RWPE2 (cell line): ENCODE results near the gene ST6GALNAC5.

Experiments used
- ATAC-seq: fragments of 200-7000 bp; cut with Tn5 transposase; 3 replicates; pipeline ENCODE4 v1.9.1; 2021; ENCODE audit warnings: low read depth
- DNase-seq: peaks from one replicate; pipeline ENCODE4 v3.0.0-alpha.2; 2020; ENCODE audit warnings: low spot score
- H3K27ac ChIP-seq: fragments of 450-650 bp; 2 replicates; pipeline ENCODE4 v1.5.1; 2017; ENCODE audit warnings: mild to moderate bottlenecking; ENCODE audit not compliant: poor library complexity, severe bottlenecking
- H3K27me3 ChIP-seq: fragments of 250-450 bp; sonication (Bioruptor Pico); 2 replicates; pipeline ENCODE4 v1.5.1; 2021; ENCODE audit warnings: mild to moderate bottlenecking, moderate library complexity; ENCODE audit not compliant: insufficient read depth, poor library complexity, severe bottlenecking
- H3K36me3 ChIP-seq: fragments of 250-450 bp; sonication (Bioruptor Pico); 2 replicates; pipeline ENCODE4 v1.5.1; 2020; ENCODE audit warnings: low read depth, mild to moderate bottlenecking, moderate library complexity
- H3K4me1 ChIP-seq: fragments of 250-450 bp; sonication (Bioruptor Pico); 2 replicates; pipeline ENCODE4 v1.5.1; 2021; ENCODE audit warnings: mild to moderate bottlenecking, moderate library complexity; ENCODE audit not compliant: insufficient read depth, poor library complexity, severe bottlenecking
- H3K4me3 ChIP-seq: fragments of 250-450 bp; sonication (Bioruptor Pico); 2 replicates; pipeline ENCODE4 v1.5.1; 2021; ENCODE audit warnings: mild to moderate bottlenecking, moderate library complexity; ENCODE audit not compliant: severe bottlenecking
- H3K9me3 ChIP-seq: fragments of 250-450 bp; sonication (Bioruptor Pico); 2 replicates; pipeline ENCODE4 v1.5.1; 2021; ENCODE audit warnings: mild to moderate bottlenecking, moderate library complexity; ENCODE audit not compliant: severe bottlenecking
- CTCF ChIP-seq: fragments of 450-650 bp; IDR thresholded peaks from one replicate; pipeline ENCODE4 v1.5.1; 2017; ENCODE audit warnings: mild to moderate bottlenecking, moderate library complexity; ENCODE audit not compliant: poor library complexity, severe bottlenecking

Gene ST6GALNAC5

GRCh38 chr1:77044133-77044849 is 177.0 kb downstream of the ST6GALNAC5 start:
- no peak for TF ChIP-seq CTCF
- DNase-seq, result no peak
- Histone ChIP-seq H3K9me3 (no peaks in the 10 kb centered on the region), H3K36me3 (no peaks in the 10 kb centered on the region), H3K27ac (no peak overlapping the region), H3K4me1 (peaks cover 12% of the 10 kb centered on the region), H3K4me3 (no peak overlapping the region), H3K27me3 (no peaks in the 10 kb centered on the region)
- peak; percentile 75 for ATAC-seq

GRCh38 chr1:77047575-77047974 is 180.3 kb downstream of the ST6GALNAC5 start:
- Histone ChIP-seq H3K9me3 (no peaks in the 10 kb centered on the region), H3K36me3 (no peaks in the 10 kb centered on the region; the same call in 1 of the 2 replicates), H3K4me1 (no peaks in the 10 kb centered on the region), H3K27me3 (no peaks in the 10 kb centered on the region), H3K27ac (no peak overlapping the region), H3K4me3 (no peak overlapping the region)
- no peak for DNase-seq
- no peak for TF ChIP-seq CTCF
- ATAC-seq, result no peak

GRCh38 chr1:77047978-77048614 is 180.8 kb downstream of the ST6GALNAC5 start:
- Histone ChIP-seq H3K36me3 (no peaks in the 10 kb centered on the region; the same call in 1 of the 2 replicates), H3K4me3 (no peak overlapping the region), H3K27ac (no peak overlapping the region), H3K27me3 (no peaks in the 10 kb centered on the region), H3K9me3 (no peaks in the 10 kb centered on the region), H3K4me1 (no peaks in the 10 kb centered on the region)
- no peak for TF ChIP-seq CTCF
- no peak for DNase-seq
- no peak for ATAC-seq

GRCh38 chr1:77048615-77049005 is 181.3 kb downstream of the ST6GALNAC5 start:
- ATAC-seq (no peak), DNase-seq (no peak)
- Histone ChIP-seq H3K9me3 (no peaks in the 10 kb centered on the region), H3K36me3 (no peaks in the 10 kb centered on the region; the same call in 1 of the 2 replicates), H3K4me3 (no peak overlapping the region), H3K27ac (no peak overlapping the region), H3K27me3 (no peaks in the 10 kb centered on the region), H3K4me1 (no peaks in the 10 kb centered on the region)
- TF ChIP-seq CTCF, result no peak

- DNase-seq (no peak), ATAC-seq (no peak)
- no peak for TF ChIP-seq CTCF
- Histone ChIP-seq H3K4me1 (no peaks in the 10 kb centered on the region), H3K27ac (no peak overlapping the region), H3K27me3 (no peaks in the 10 kb centered on the region), H3K9me3 (no peaks in the 10 kb centered on the region), H3K4me3 (no peak overlapping the region), H3K36me3 (no peaks in the 10 kb centered on the region; the same call in 1 of the 2 replicates)
Measured at GRCh38 chr1:77051425-77051824, 184.1 kb downstream of the ST6GALNAC5 start.
